Adrenal gland (tissue), 5 donors: ENCODE data around the gene ETV3.

Experiments used
- POLR2A ChIP-seq, 2 donors: fragments of 450-650 bp; IDR thresholded peaks; one replicate each; pipeline ENCODE4 v1.6.1; 2017; ENCODE audit warnings: antibody characterized with exemption in 2 of 2, mild to moderate bottlenecking in 2 of 2, moderate library complexity in 1 of 2
- TF ChIP-seq, protein P1 (sequence below), 6 experiments: fragments of 450-650 bp in 4 of 6; fragments of 200-600 bp in 2 of 6; sonication (generic) in 1 of 6; IDR thresholded peaks; 1 replicate in 5 of 6; 2 replicates in 1 of 6; pipeline versions ENCODE4 v1.5.1 to v1.8.0; 2016 to 2021; ENCODE audit warnings: antibody characterized with exemption in 6 of 6, mild to moderate bottlenecking in 2 of 6, moderate library complexity in 1 of 6
- donor health status: DM: no; HTN: no; CAD: no.

DNA sequence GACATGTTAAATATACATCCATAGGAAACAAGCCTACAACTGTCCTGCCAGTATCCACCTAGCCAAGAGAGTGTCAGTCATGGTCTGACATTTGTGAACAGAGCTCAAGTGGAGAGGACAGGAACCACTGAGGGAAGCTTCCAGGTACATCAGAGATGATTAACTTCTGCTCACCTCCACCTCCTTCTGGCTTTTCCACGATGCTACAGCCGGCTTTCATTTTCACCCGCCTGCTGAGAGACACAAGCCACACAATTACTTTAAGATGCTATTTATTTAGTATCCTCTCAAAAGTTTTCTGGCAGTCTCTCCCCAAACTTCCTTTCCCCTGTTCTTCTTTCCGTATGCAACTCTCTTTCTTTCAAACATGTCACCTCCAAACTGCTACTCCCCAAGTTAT lies 2.1 kb downstream of the ETV3 start:
- TF ChIP-seq, protein P1, sequence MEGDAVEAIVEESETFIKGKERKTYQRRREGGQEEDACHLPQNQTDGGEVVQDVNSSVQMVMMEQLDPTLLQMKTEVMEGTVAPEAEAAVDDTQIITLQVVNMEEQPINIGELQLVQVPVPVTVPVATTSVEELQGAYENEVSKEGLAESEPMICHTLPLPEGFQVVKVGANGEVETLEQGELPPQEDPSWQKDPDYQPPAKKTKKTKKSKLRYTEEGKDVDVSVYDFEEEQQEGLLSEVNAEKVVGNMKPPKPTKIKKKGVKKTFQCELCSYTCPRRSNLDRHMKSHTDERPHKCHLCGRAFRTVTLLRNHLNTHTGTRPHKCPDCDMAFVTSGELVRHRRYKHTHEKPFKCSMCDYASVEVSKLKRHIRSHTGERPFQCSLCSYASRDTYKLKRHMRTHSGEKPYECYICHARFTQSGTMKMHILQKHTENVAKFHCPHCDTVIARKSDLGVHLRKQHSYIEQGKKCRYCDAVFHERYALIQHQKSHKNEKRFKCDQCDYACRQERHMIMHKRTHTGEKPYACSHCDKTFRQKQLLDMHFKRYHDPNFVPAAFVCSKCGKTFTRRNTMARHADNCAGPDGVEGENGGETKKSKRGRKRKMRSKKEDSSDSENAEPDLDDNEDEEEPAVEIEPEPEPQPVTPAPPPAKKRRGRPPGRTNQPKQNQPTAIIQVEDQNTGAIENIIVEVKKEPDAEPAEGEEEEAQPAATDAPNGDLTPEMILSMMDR (IDR thresholded peaks at IDR 0.05) = no peak
- no peak for TF ChIP-seq POLR2A (IDR thresholded peaks at IDR 0.05)
